Measurements from ENCODE around the gene TMEM120A.

Gene TMEM120A

DNA sequence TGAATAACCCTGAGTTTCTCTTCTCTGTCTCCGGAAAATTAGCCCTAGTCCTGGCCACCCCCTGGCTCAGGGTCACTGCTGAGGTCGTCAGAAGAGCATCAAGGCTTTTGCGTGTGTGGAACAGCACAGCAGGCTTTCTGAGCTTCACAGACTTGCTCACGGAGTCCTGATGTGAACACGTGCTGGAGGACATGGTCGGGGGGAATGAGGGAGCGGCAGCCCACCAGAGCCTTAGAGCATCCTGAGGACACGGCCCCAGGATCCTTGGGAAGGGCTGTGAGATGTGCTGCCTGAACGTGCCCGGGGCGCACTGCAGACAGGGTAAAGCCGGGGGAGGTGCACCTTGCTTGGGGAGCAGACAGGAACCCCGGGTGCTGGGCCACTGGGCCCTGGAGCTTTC, 28.8 kb downstream of the TMEM120A start:
- no peak for TF ChIP-seq ZFP30 (CRISPR knock-in tag; IDR thresholded peaks at IDR 0.05)
- no peak for TF ChIP-seq ZNF565 (CRISPR knock-in tag; conservative IDR thresholded peaks at IDR 0.05; ENCODE audit: low read depth)
- TF ChIP-seq ZC3H10 (CRISPR knock-in tag; IDR thresholded peaks at IDR 0.05): no peak

DNA sequence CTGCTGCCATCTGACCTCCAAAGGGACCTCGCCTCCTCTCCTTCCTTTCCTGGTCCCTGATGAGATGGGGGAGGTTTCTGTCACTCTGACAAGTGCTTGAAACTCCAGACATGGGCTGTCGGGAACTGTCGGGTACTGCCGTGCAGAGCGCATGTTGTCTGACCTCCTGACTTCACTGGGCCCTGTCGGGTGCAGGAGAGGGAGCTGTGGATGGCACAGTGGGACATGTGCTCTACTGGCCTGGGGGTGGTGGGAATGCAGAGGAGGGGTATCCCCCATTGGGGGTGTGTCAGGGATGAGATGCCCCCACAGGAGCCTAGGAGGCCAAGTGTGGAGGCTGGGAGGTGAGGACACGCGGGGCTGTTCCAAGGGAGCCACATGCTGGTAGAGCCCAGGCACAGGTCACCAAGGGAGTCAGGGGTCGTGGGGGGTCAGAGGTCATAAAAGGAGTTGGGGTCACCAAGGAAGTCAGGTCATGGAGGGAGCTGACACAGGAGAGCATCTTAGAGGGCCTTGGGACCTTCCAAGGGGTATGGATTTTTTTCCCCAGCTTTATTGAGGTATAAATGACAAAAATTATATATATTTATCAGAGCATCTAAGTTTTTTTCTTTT, 30.9 kb downstream of the TMEM120A start:
- no peak for ATAC-seq
- no peak for TF ChIP-seq ZNF70 (CRISPR knock-in tag; IDR thresholded peaks at IDR 0.05)
- TF ChIP-seq PPARA (CRISPR knock-in tag; IDR thresholded peaks at IDR 0.05; ENCODE audit: borderline replicate concordance): no peak
- no peak for TF ChIP-seq ZFP30 (CRISPR knock-in tag; IDR thresholded peaks at IDR 0.05)
- TF ChIP-seq PATZ1 (CRISPR knock-in tag; IDR thresholded peaks at IDR 0.05; ENCODE audit: borderline replicate concordance): no peak
- TF ChIP-seq OSR1 (CRISPR knock-in tag; IDR thresholded peaks at IDR 0.05): no peak

More for the DNA sequence above, 28.8 kb downstream of the TMEM120A start:
- ATAC-seq: no peak

GRCh38 chr7:75962607-75963380, 31.6 kb downstream of the TMEM120A start:
- ATAC-seq: no peak
- TF ChIP-seq CSDC2 (CRISPR knock-in tag; IDR thresholded peaks at IDR 0.05) (no peak), ZC3H10 (CRISPR knock-in tag; IDR thresholded peaks at IDR 0.05) (no peak), ARNTL (CRISPR knock-in tag; IDR thresholded peaks at IDR 0.05; ENCODE audit: borderline replicate concordance, low read depth) (no peak), TOX (CRISPR knock-in tag; IDR thresholded peaks at IDR 0.05; ENCODE audit: borderline replicate concordance) (no peak)
- TF ChIP-seq, protein P1, sequence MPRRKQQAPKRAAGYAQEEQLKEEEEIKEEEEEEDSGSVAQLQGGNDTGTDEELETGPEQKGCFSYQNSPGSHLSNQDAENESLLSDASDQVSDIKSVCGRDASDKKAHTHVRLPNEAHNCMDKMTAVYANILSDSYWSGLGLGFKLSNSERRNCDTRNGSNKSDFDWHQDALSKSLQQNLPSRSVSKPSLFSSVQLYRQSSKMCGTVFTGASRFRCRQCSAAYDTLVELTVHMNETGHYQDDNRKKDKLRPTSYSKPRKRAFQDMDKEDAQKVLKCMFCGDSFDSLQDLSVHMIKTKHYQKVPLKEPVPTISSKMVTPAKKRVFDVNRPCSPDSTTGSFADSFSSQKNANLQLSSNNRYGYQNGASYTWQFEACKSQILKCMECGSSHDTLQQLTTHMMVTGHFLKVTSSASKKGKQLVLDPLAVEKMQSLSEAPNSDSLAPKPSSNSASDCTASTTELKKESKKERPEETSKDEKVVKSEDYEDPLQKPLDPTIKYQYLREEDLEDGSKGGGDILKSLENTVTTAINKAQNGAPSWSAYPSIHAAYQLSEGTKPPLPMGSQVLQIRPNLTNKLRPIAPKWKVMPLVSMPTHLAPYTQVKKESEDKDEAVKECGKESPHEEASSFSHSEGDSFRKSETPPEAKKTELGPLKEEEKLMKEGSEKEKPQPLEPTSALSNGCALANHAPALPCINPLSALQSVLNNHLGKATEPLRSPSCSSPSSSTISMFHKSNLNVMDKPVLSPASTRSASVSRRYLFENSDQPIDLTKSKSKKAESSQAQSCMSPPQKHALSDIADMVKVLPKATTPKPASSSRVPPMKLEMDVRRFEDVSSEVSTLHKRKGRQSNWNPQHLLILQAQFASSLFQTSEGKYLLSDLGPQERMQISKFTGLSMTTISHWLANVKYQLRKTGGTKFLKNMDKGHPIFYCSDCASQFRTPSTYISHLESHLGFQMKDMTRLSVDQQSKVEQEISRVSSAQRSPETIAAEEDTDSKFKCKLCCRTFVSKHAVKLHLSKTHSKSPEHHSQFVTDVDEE (CRISPR knock-in tag; IDR thresholded peaks at IDR 0.05): peak; percentile 47; the same call in 1 of the 2 replicates

- no peak for TF ChIP-seq RARB (CRISPR knock-in tag; IDR thresholded peaks at IDR 0.05)
- TF ChIP-seq, protein P1 (CRISPR knock-in tag; IDR thresholded peaks at IDR 0.05): no peak
- TF ChIP-seq TOX (CRISPR knock-in tag; IDR thresholded peaks at IDR 0.05; ENCODE audit: borderline replicate concordance): no peak
- no peak for TF ChIP-seq ARNTL (CRISPR knock-in tag; IDR thresholded peaks at IDR 0.05; ENCODE audit: borderline replicate concordance, low read depth)
- no peak for TF ChIP-seq CSDC2 (CRISPR knock-in tag; IDR thresholded peaks at IDR 0.05)
- no peak for TF ChIP-seq ISL1 (CRISPR knock-in tag; IDR thresholded peaks at IDR 0.05)
- no peak for TF ChIP-seq GLIS3 (CRISPR knock-in tag; IDR thresholded peaks at IDR 0.05)
- no peak for TF ChIP-seq ZNF70 (CRISPR knock-in tag; IDR thresholded peaks at IDR 0.05)
- TF ChIP-seq PPARA (CRISPR knock-in tag; IDR thresholded peaks at IDR 0.05; ENCODE audit: borderline replicate concordance): no peak
- no peak for TF ChIP-seq OSR1 (CRISPR knock-in tag; IDR thresholded peaks at IDR 0.05)
- no peak for TF ChIP-seq CREB5 (CRISPR knock-in tag; IDR thresholded peaks at IDR 0.05; ENCODE audit: low read depth)
- TF ChIP-seq POU6F1 (CRISPR knock-in tag; IDR thresholded peaks at IDR 0.05; ENCODE audit: borderline replicate concordance, low read depth): no peak
- no peak for TF ChIP-seq ZFP3 (CRISPR knock-in tag; IDR thresholded peaks at IDR 0.05)
- TF ChIP-seq ZC3H10 (CRISPR knock-in tag; IDR thresholded peaks at IDR 0.05): no peak
- no peak for TF ChIP-seq TCF4 (CRISPR knock-in tag; IDR thresholded peaks at IDR 0.05; ENCODE audit: borderline replicate concordance)
- TF ChIP-seq ESRRG (CRISPR knock-in tag; IDR thresholded peaks at IDR 0.05): no peak
- peak; percentile 32; the same call in 2 of the 3 replicates for ATAC-seq
These were observed 33.2 kb downstream of the TMEM120A start for GRCh38 chr7:75961218-75961617.

All from SK-N-SH treated with all-trans-retinoic acid at 6 μM for 48 hours (cell line).